ENCODE measurements around the gene AGMO.
"Not testable (repeated sequence)": the region's sequence is repeated elsewhere in the genome, so short reads cannot be mapped to it uniquely, and the experiment has no call there.

The AGMO gene

GRCh38 chr7:15314922-15315321 is 246.9 kb downstream of the AGMO start:
- no peak for DNase-seq (ENCODE audit: low read depth)

GRCh38 chr7:15313361-15313760 is 248.5 kb downstream of the AGMO start:
- DNase-seq (ENCODE audit: low read depth) = no peak

GRCh38 chr7:15309872-15310271 is 251.9 kb downstream of the AGMO start:
- no peak for DNase-seq (ENCODE audit: low read depth)

GRCh38 chr7:15308821-15309220 is 253.0 kb downstream of the AGMO start:
- no peak for DNase-seq (ENCODE audit: low read depth)

- no peak for DNase-seq (ENCODE audit: low read depth)
Measured at GRCh38 chr7:15306296-15306695, 255.5 kb downstream of the AGMO start.

- DNase-seq (ENCODE audit: low read depth) = no peak
Measured at GRCh38 chr7:15305002-15305600, 256.7 kb downstream of the AGMO start.

GRCh38 chr7:15303357-15303756 is 258.5 kb downstream of the AGMO start:
- DNase-seq (ENCODE audit: low read depth) = no peak

- not testable (repeated sequence) for DNase-seq (ENCODE audit: low read depth)
Measured at GRCh38 chr7:15300986-15301385, 260.8 kb downstream of the AGMO start.

GRCh38 chr7:15292138-15292537 is 269.7 kb downstream of the AGMO start:
- no peak for DNase-seq (ENCODE audit: low read depth)

GRCh38 chr7:15291699-15292098 is 270.1 kb downstream of the AGMO start:
- DNase-seq (ENCODE audit: low read depth) = no peak

GRCh38 chr7:15288741-15289140 is 273.1 kb downstream of the AGMO start:
- no peak for DNase-seq (ENCODE audit: low read depth)

GRCh38 chr7:15284396-15284795 is 277.4 kb downstream of the AGMO start:
- DNase-seq (ENCODE audit: low read depth) = no peak

- no peak for DNase-seq (ENCODE audit: low read depth)
Measured at GRCh38 chr7:15280078-15280733, 281.6 kb downstream of the AGMO start.

GRCh38 chr7:15279640-15280039 is 282.2 kb downstream of the AGMO start:
- DNase-seq (ENCODE audit: low read depth) = no peak

GRCh38 chr7:15257689-15258088 is 304.1 kb downstream of the AGMO start:
- no peak for DNase-seq (ENCODE audit: low read depth)

GRCh38 chr7:15252181-15252580 is 309.6 kb downstream of the AGMO start:
- no peak for DNase-seq (ENCODE audit: low read depth)

GRCh38 chr7:15248514-15248913 is 313.3 kb downstream of the AGMO start:
- no peak for DNase-seq (ENCODE audit: low read depth)

- DNase-seq (ENCODE audit: low read depth) = no peak
Measured at GRCh38 chr7:15245831-15246230, 316.0 kb downstream of the AGMO start.

GRCh38 chr7:15239801-15240200 is 322.0 kb downstream of the AGMO start:
- DNase-seq (ENCODE audit: low read depth) = no peak

- DNase-seq (ENCODE audit: low read depth) = no peak
Measured at GRCh38 chr7:15236952-15237351, 324.9 kb downstream of the AGMO start.

- no peak for DNase-seq (ENCODE audit: low read depth)
Measured at GRCh38 chr7:15234431-15234830, 327.4 kb downstream of the AGMO start.

- DNase-seq (ENCODE audit: low read depth) = no peak
Measured at GRCh38 chr7:15228831-15229230, 333.0 kb downstream of the AGMO start.

- DNase-seq (ENCODE audit: low read depth) = no peak
Measured at GRCh38 chr7:15225981-15226380, 335.8 kb downstream of the AGMO start.

GRCh38 chr7:15219758-15220157 is 342.1 kb downstream of the AGMO start:
- no peak for DNase-seq (ENCODE audit: low read depth)

Data from stimulated activated CD8-positive, alpha-beta memory T cell treated with anti-CD3 and anti-CD28 coated beads, Interleukin-12 subunit alpha, Interleukin-12 subunit beta, amount 100 ng/mL, for 1 hour (primary cell).